BLaER1 (cell line): ENCODE results near the gene TSPAN3.

Experiments
- H3K27ac ChIP-seq: shearing (Covaris generic); formaldehyde crosslinking; 2 replicates; pipeline ENCODE4 v1.8.1; 2022
- H3K27me3 ChIP-seq: shearing (Covaris generic); formaldehyde crosslinking; 2 replicates; pipeline ENCODE4 v1.8.1; 2022
- H3K36me3 ChIP-seq: shearing (Covaris generic); formaldehyde crosslinking; 2 replicates; pipeline ENCODE4 v1.8.1; 2022
- H3K4me1 ChIP-seq: shearing (Covaris generic); formaldehyde crosslinking; 2 replicates; pipeline ENCODE4 v1.8.1; 2022
- H3K4me2 ChIP-seq: shearing (Covaris generic); formaldehyde crosslinking; 2 replicates; pipeline ENCODE4 v1.8.1; 2022
- H3K4me3 ChIP-seq: shearing (Covaris generic); formaldehyde crosslinking; 2 replicates; pipeline ENCODE4 v1.8.1; 2022
- H3K9ac ChIP-seq: shearing (Covaris generic); formaldehyde crosslinking; 2 replicates; pipeline ENCODE4 v1.8.1; 2022
- H3K9me3 ChIP-seq: shearing (Covaris generic); formaldehyde crosslinking; 2 replicates; pipeline ENCODE4 v1.8.1; 2022
- H4K20me1 ChIP-seq: shearing (Covaris generic); formaldehyde crosslinking; 2 replicates; pipeline ENCODE4 v1.8.1; 2022
- Cebpa-rat ChIP-seq: shearing (Covaris generic); IDR thresholded peaks from 2 replicates; pipeline ENCODE4 v1.8.1; 2022

Gene TSPAN3

GRCh38 chr15:77012868-77013267, 58.0 kb downstream of the TSPAN3 start:
- TF ChIP-seq Cebpa-rat = no peak
- Histone ChIP-seq H3K4me3 (no peak overlapping the region), H3K36me3 (no peaks in the 10 kb centered on the region), H3K27me3 (no peaks in the 10 kb centered on the region), H4K20me1 (peaks cover 29% of the 10 kb centered on the region), H3K27ac (no peak overlapping the region), H3K9me3 (no peaks in the 10 kb centered on the region), H3K4me1 (peaks cover 77% of the 10 kb centered on the region), H3K4me2 (peak overlapping the region; percentile 99; the same call in 1 of the 2 replicates), H3K9ac (no peak overlapping the region)

GRCh38 chr15:77012117-77012712, 58.7 kb downstream of the TSPAN3 start:
- no peak for TF ChIP-seq Cebpa-rat
- Histone ChIP-seq H3K9ac (no peak overlapping the region), H3K9me3 (no peaks in the 10 kb centered on the region), H3K36me3 (no peaks in the 10 kb centered on the region), H3K4me2 (no peak overlapping the region), H3K27me3 (no peaks in the 10 kb centered on the region), H3K4me1 (peaks cover 70% of the 10 kb centered on the region), H3K4me3 (no peak overlapping the region), H4K20me1 (peaks cover 22% of the 10 kb centered on the region), H3K27ac (no peak overlapping the region)

- no peaks in the 10 kb centered on the region for H3K36me3 ChIP-seq
Observed at GRCh38 chr15:77010857-77011256, 60.1 kb downstream of the TSPAN3 start.

GRCh38 chr15:77010312-77010686, 60.6 kb downstream of the TSPAN3 start:
- Histone ChIP-seq H3K4me3 (no peak overlapping the region), H3K9me3 (no peaks in the 10 kb centered on the region), H3K9ac (no peak overlapping the region), H3K27me3 (no peaks in the 10 kb centered on the region), H3K4me2 (peak overlapping the region; percentile 43), H4K20me1 (peaks cover 7% of the 10 kb centered on the region; the same call in 1 of the 2 replicates), H3K4me1 (peaks cover 51% of the 10 kb centered on the region), H3K36me3 (no peaks in the 10 kb centered on the region), H3K27ac (no peak overlapping the region)
- no peak for TF ChIP-seq Cebpa-rat

More at GRCh38 chr15:77010857-77011256, 60.1 kb downstream of the TSPAN3 start:
- no peak for TF ChIP-seq Cebpa-rat
- Histone ChIP-seq H3K9ac (no peak overlapping the region), H4K20me1 (peaks cover 9% of the 10 kb centered on the region), H3K27ac (no peak overlapping the region), H3K4me1 (peaks cover 57% of the 10 kb centered on the region), H3K27me3 (no peaks in the 10 kb centered on the region), H3K4me2 (peak overlapping the region; percentile 43), H3K4me3 (no peak overlapping the region), H3K9me3 (no peaks in the 10 kb centered on the region)

- Histone ChIP-seq H3K9me3 (no peaks in the 10 kb centered on the region), H3K36me3 (no peaks in the 10 kb centered on the region), H3K4me1 (peaks cover 50% of the 10 kb centered on the region), H3K9ac (no peak overlapping the region), H3K27ac (peak overlapping the region; percentile 39; the same call in 1 of the 2 replicates), H3K4me2 (peak overlapping the region; percentile 43), H4K20me1 (peaks cover 4% of the 10 kb centered on the region; the same call in 1 of the 2 replicates), H3K4me3 (no peak overlapping the region), H3K27me3 (no peaks in the 10 kb centered on the region)
- no peak for TF ChIP-seq Cebpa-rat
Observed at GRCh38 chr15:77009646-77010311, 61.1 kb downstream of the TSPAN3 start.

- no peak for TF ChIP-seq Cebpa-rat
- Histone ChIP-seq H3K36me3 (no peaks in the 10 kb centered on the region), H3K4me1 (peaks cover 50% of the 10 kb centered on the region), H3K9ac (no peak overlapping the region), H4K20me1 (peaks cover 1% of the 10 kb centered on the region; the same call in 1 of the 2 replicates), H3K27me3 (no peaks in the 10 kb centered on the region), H3K4me2 (no peak overlapping the region), H3K27ac (no peak overlapping the region), H3K9me3 (no peaks in the 10 kb centered on the region), H3K4me3 (no peak overlapping the region)
Observed at GRCh38 chr15:77009176-77009575, 61.7 kb downstream of the TSPAN3 start.

GRCh38 chr15:77004189-77004588, 66.7 kb downstream of the TSPAN3 start:
- Histone ChIP-seq H3K4me3 (peak overlapping the region; percentile 0; the same call in 1 of the 2 replicates), H3K27me3 (no peaks in the 10 kb centered on the region), H3K36me3 (no peaks in the 10 kb centered on the region), H3K27ac (peak overlapping the region; percentile 67), H3K4me1 (peaks cover 50% of the 10 kb centered on the region), H3K9me3 (no peaks in the 10 kb centered on the region), H4K20me1 (peaks cover 27% of the 10 kb centered on the region), H3K4me2 (peak overlapping the region; percentile 82), H3K9ac (peak overlapping the region; percentile 48; the same call in 1 of the 2 replicates)
- peak; percentile 83 for TF ChIP-seq Cebpa-rat

- Histone ChIP-seq H3K27ac (peak overlapping the region; percentile 67), H3K9ac (peak overlapping the region; percentile 48; the same call in 1 of the 2 replicates), H3K27me3 (no peaks in the 10 kb centered on the region), H3K9me3 (no peaks in the 10 kb centered on the region), H3K4me1 (peaks cover 57% of the 10 kb centered on the region), H3K4me2 (peak overlapping the region; percentile 82), H3K36me3 (no peaks in the 10 kb centered on the region), H3K4me3 (peak overlapping the region; percentile 0), H4K20me1 (peaks cover 27% of the 10 kb centered on the region)
- TF ChIP-seq Cebpa-rat = peak; percentile 76
Observed at GRCh38 chr15:77002954-77003912, 67.7 kb downstream of the TSPAN3 start.

GRCh38 chr15:77002436-77002835, 68.5 kb downstream of the TSPAN3 start:
- TF ChIP-seq Cebpa-rat = no peak
- 0 out of 2 replicates have a peak overlapping the region, but pooled peaks have one; percentile 0 for H3K4me3 ChIP-seq
- H3K27me3 ChIP-seq = no peaks in the 10 kb centered on the region
- peaks cover 27% of the 10 kb centered on the region for H4K20me1 ChIP-seq
- no peak overlapping the region; the same call in 1 of the 2 replicates for H3K9ac ChIP-seq
- no peaks in the 10 kb centered on the region for H3K36me3 ChIP-seq
- H3K27ac ChIP-seq = peak overlapping the region; percentile 67
- peaks cover 65% of the 10 kb centered on the region for H3K4me1 ChIP-seq
- no peaks in the 10 kb centered on the region for H3K9me3 ChIP-seq
- peak overlapping the region; percentile 82 for H3K4me2 ChIP-seq
